Progenitor cell of endocrine pancreas (in vitro differentiated cells): ENCODE results near the gene FOSL1. TPM values are rescaled to one million over a fixed set of nuclear protein-coding genes. Genes with fewer than 3 reads are reported as not detected.

Experiments used
- DNase-seq: peaks from one replicate; pipeline ENCODE4 v3.0.0; 2021; ENCODE audit warnings: low spot score; ENCODE audit not compliant: unreplicated experiment
- H3K27ac Mint-ChIP-seq: 2 replicates; pipeline ENCODE4 v1.8.0; 2021; ENCODE audit warnings: mild to moderate bottlenecking, moderate library complexity, mixed read lengths
- H3K27me3 Mint-ChIP-seq: 2 replicates; pipeline ENCODE4 v1.8.0; 2021; ENCODE audit warnings: mixed read lengths
- H3K36me3 Mint-ChIP-seq: 2 replicates; pipeline ENCODE4 v1.8.0; 2022; ENCODE audit warnings: mixed read lengths; ENCODE audit not compliant: insufficient read depth
- H3K4me1 Mint-ChIP-seq: 2 replicates; pipeline ENCODE4 v1.8.0; 2021; ENCODE audit warnings: low read depth, mixed read lengths
- H3K4me3 Mint-ChIP-seq: 2 replicates; pipeline ENCODE4 v1.8.0; 2021; ENCODE audit warnings: low read depth, mild to moderate bottlenecking, moderate library complexity, mixed read lengths
- H3K9me3 Mint-ChIP-seq: 2 replicates; pipeline ENCODE4 v1.8.0; 2021; ENCODE audit warnings: low read depth, mixed read lengths
- total RNA-seq: library from RNA; stranded (reverse); gene quantifications from 2 replicates; pipeline ENCODE4 v1.2.1, GENCODE V29; 2021
- TF ChIP-seq, protein P1 (sequence below): fragments of 200-600 bp; sonication (generic); IDR thresholded peaks from one replicate; pipeline ENCODE4 v1.5.0; 2021; ENCODE audit warnings: antibody characterized with exemption, mild to moderate bottlenecking; ENCODE audit not compliant: unreplicated experiment

The FOSL1 gene
- total RNA-seq, 1 donor from 2014 or later: 1.7 TPM

DNA sequence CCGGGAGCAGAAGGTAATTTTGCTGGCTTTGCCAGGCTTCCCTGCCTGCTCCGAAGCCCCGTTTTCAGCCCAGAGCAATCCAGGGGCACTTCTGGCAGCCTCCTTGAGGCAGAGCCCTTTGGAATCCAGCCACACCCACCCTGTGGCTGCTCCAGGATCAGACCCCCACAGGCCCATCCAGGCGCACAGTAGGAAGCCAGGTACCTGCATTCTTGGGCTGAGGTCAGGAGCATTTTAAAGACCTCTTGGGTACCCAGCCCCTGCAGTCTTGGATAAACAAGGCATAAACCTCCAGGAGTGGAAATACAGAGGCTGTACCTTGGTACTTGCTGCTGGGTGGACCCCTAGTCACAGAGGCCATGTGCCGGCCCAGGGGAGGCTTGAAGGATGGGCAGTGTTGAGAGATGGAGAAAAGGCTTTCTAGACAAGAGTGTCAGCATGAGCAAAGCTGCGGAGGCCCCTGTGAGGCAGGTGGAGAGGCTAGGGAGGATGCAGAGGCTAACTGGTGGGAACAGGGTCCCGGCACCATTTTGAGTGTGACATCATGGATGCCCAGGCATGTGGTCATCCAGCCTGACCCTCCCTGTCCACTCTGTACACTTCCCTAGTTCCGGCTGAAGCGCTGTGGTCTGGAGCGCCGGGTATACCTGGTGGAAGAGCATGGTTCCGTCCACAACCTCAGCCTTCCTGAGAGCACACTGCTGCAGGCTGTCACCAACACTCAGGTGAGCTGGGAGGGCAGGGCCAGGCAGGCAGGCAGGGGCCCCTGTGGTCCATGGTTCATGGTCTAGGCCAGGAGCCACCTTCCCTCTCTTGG, 36.1 kb downstream of the FOSL1 start:
- H3K27me3 Mint-ChIP-seq: no peaks in the 10 kb centered on the region
- DNase-seq: no peak
- no peak overlapping the region for H3K4me3 Mint-ChIP-seq
- H3K4me1 Mint-ChIP-seq: peaks cover 10% of the 10 kb centered on the region
- TF ChIP-seq, protein P1, sequence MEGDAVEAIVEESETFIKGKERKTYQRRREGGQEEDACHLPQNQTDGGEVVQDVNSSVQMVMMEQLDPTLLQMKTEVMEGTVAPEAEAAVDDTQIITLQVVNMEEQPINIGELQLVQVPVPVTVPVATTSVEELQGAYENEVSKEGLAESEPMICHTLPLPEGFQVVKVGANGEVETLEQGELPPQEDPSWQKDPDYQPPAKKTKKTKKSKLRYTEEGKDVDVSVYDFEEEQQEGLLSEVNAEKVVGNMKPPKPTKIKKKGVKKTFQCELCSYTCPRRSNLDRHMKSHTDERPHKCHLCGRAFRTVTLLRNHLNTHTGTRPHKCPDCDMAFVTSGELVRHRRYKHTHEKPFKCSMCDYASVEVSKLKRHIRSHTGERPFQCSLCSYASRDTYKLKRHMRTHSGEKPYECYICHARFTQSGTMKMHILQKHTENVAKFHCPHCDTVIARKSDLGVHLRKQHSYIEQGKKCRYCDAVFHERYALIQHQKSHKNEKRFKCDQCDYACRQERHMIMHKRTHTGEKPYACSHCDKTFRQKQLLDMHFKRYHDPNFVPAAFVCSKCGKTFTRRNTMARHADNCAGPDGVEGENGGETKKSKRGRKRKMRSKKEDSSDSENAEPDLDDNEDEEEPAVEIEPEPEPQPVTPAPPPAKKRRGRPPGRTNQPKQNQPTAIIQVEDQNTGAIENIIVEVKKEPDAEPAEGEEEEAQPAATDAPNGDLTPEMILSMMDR: no peak
- no peaks in the 10 kb centered on the region for H3K9me3 Mint-ChIP-seq
- peaks cover 12% of the 10 kb centered on the region for H3K36me3 Mint-ChIP-seq
- no peak overlapping the region for H3K27ac Mint-ChIP-seq

DNA sequence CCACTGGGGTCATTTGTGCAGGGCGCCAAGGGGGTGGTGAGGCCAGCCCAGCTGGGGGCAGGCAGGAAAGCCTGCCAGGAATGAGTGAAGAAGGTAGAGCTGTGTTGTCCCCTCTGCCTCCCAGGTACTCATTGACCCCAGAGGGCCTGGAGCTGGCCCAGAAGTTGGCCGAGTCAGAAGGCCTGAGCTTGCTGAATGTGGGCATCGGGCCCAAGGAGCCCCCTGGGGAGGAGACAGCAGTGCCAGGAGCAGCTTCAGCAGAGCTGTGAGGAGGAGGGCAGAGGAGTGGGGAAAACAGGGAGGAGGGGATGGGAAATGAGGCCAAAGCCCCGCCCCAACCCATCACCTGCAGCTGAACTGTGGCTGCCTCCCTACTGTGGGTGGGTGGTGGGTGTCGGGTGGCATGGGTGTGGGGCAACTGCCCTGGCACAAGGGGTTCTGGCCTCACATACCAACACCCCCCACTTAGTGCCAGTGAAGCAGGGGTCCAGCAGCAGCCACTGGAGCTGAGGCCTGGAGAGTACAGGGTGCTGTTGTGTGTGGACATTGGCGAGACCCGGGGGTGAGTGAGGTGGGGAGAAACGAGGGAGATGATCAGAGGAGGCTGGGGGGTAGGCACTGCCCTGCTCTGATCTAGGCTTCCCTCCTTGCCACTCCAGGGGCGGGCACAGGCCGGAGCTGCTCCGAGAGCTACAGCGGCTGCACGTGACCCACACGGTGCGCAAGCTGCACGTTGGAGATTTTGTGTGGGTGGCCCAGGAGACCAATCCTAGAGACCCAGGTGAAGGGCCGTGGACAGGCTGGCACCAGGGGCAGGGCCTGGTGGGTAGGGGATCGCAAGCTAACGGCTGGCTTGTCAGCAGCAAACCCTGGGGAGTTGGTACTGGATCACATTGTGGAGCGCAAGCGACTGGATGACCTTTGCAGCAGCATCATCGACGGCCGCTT, 37.0 kb downstream of the FOSL1 start:
- no peaks in the 10 kb centered on the region for H3K27me3 Mint-ChIP-seq
- TF ChIP-seq, protein P1: no peak
- peaks cover 16% of the 10 kb centered on the region for H3K4me1 Mint-ChIP-seq
- no peak overlapping the region for H3K4me3 Mint-ChIP-seq
- peak overlapping the region; percentile 42 for H3K27ac Mint-ChIP-seq
- DNase-seq: no peak
- H3K9me3 Mint-ChIP-seq: no peaks in the 10 kb centered on the region
- peaks cover 12% of the 10 kb centered on the region for H3K36me3 Mint-ChIP-seq

- peak overlapping the region; percentile 42 for H3K27ac Mint-ChIP-seq
- H3K36me3 Mint-ChIP-seq: peaks cover 10% of the 10 kb centered on the region
- no peaks in the 10 kb centered on the region for H3K9me3 Mint-ChIP-seq
- peaks cover 16% of the 10 kb centered on the region for H3K4me1 Mint-ChIP-seq
- DNase-seq: no peak
- no peak overlapping the region for H3K4me3 Mint-ChIP-seq
- TF ChIP-seq, protein P1: no peak
- H3K27me3 Mint-ChIP-seq: no peaks in the 10 kb centered on the region
Measured at GRCh38 chr11:65862191-65862735, 37.9 kb downstream of the FOSL1 start.

DNA sequence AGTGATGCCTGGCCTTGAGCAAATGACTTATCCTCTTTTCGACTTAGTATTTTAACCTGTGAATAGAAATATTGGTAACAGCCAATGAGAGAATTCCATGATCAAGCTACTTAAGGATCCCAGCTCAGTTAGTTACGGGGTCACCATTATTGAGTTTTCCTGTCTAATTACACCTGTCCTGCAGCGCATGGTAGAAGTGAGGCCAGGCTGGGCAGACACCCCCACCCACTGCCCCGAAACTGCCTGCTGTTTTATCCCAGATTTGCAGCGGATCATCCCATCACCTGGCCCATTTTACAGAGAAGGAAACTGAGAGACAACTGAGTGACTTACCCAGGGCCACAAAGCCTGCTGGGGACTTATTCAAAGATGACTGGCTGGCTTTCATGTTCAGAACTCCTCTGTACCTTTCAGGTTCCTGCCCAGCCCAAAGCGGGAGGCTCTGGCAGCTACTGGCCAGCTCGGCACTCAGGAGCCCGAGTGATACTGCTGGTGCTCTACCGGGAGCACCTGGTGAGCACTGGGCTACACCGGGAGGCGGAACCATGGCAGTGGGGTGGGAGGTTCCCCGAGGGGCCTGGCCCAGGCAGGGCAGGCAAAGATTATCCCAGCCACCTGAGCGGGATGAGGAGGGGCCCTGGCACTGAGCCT, 38.5 kb downstream of the FOSL1 start:
- no peak for DNase-seq
- TF ChIP-seq, protein P1: no peak
- no peaks in the 10 kb centered on the region for H3K27me3 Mint-ChIP-seq
- peaks cover 18% of the 10 kb centered on the region for H3K4me1 Mint-ChIP-seq
- H3K4me3 Mint-ChIP-seq: peak overlapping the region; percentile 87
- H3K36me3 Mint-ChIP-seq: peaks cover 9% of the 10 kb centered on the region
- H3K27ac Mint-ChIP-seq: no peak overlapping the region
- no peaks in the 10 kb centered on the region for H3K9me3 Mint-ChIP-seq

GRCh38 chr11:65861165-65861505, 39.1 kb downstream of the FOSL1 start:
- no peaks in the 10 kb centered on the region for H3K27me3 Mint-ChIP-seq
- DNase-seq: no peak

More at GRCh38 chr11:65861165-65861505, 39.1 kb downstream of the FOSL1 start:
- Mint-ChIP-seq H3K9me3 (no peaks in the 10 kb centered on the region), H3K4me3 (peak overlapping the region; percentile 87), H3K27ac (peak overlapping the region; percentile 95), H3K4me1 (peaks cover 23% of the 10 kb centered on the region), H3K36me3 (peaks cover 15% of the 10 kb centered on the region)
- TF ChIP-seq, protein P1: no peak
